GM21381 (cell line): Measurements from ENCODE around the gene THOC6.

Experiments
- ATAC-seq: cut with Tn5 transposase; IDR thresholded peaks from one replicate; pipeline ENCODE4 v1.9.1; 2021; ENCODE audit warnings: mild to moderate bottlenecking, moderate library complexity; ENCODE audit not compliant: unreplicated experiment

Gene THOC6

GRCh38 chr16:2991566-2992261 lies 32.1 kb upstream of the THOC6 start:
- no peak for ATAC-seq

- ATAC-seq: no peak
Measured at GRCh38 chr16:2992383-2993081, 31.3 kb upstream of the THOC6 start.

GRCh38 chr16:2996298-2996697 lies 27.5 kb upstream of the THOC6 start:
- no peak for ATAC-seq

GRCh38 chr16:2999929-3000328 lies 23.9 kb upstream of the THOC6 start:
- ATAC-seq: no peak

- no peak for ATAC-seq
Measured at GRCh38 chr16:3000540-3000939, 23.3 kb upstream of the THOC6 start.

GRCh38 chr16:3001316-3001715 lies 22.5 kb upstream of the THOC6 start:
- ATAC-seq: no peak

- ATAC-seq: peak; percentile 88
Measured at GRCh38 chr16:3003582-3004270, 20.1 kb upstream of the THOC6 start.

- no peak for ATAC-seq
Measured at GRCh38 chr16:3004319-3004718, 19.5 kb upstream of the THOC6 start.

- no peak for ATAC-seq
Measured at GRCh38 chr16:3004781-3005284, 19.0 kb upstream of the THOC6 start.

GRCh38 chr16:3007059-3007956 lies 16.5 kb upstream of the THOC6 start:
- ATAC-seq: no peak

GRCh38 chr16:3007957-3008689 lies 15.7 kb upstream of the THOC6 start:
- no peak for ATAC-seq

- ATAC-seq: no peak
Measured at GRCh38 chr16:3008690-3009037, 15.2 kb upstream of the THOC6 start.

- no peak for ATAC-seq
Measured at GRCh38 chr16:3009568-3010390, 14.1 kb upstream of the THOC6 start.

GRCh38 chr16:3010510-3010909 lies 13.3 kb upstream of the THOC6 start:
- ATAC-seq: no peak

- ATAC-seq: no peak
Measured at GRCh38 chr16:3012246-3012645, 11.6 kb upstream of the THOC6 start.

- ATAC-seq: no peak
Measured at GRCh38 chr16:3012828-3013420, 10.9 kb upstream of the THOC6 start, which contains the start of gene CLDN9. Gene CLDN9, plus strand, starts transcription at chr16:3012923. Its CDS starts 440 bp downstream, at chr16:3013363.

GRCh38 chr16:3013491-3013951 lies 10.3 kb upstream of the THOC6 start:
- ATAC-seq: no peak

GRCh38 chr16:3013998-3014690 lies 9.7 kb upstream of the THOC6 start:
- ATAC-seq: no peak
